ENCODE data around the gene BMPR1A. TPM values are rescaled to one million over a fixed set of nuclear protein-coding genes. Genes with fewer than 3 reads are reported as not detected.

The BMPR1A gene
- polyA plus RNA-seq, 1 donor (not counting 4 experiments of a cell fraction or from before 2014, with no cell fraction given) = 22.2 TPM

DNA sequence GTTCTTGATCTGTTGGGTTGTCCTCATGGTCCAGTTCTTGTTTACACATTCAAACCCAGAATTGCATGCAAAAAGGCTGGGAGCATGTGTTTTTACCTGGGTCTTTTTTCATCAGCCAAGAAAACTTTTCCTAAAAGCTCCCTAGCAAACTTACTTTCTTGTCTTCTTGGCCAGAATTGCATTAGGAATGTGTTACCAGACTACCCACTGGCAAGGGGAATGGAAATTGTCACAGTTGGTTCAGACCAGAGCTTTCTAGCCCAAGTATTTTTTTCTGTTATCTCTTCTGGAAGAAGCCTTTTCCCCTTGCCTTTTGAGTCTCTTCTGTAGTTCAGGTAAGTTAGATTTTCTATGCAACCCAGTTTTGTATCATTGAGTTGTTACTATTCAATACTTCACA lies 77.5 kb downstream of the BMPR1A start:
- dilution Hi-C loops (cut with MboI; ENCODE audit: extremely low pct_ligation_motif_present, low sequenced_read_pairs) = no loop called here
- no peak overlapping the region for H3K4me3 ChIP-seq (ENCODE audit: control insufficient read depth in 2 of 3, extremely low read depth in 1 of 3, insufficient read depth in 2 of 3, low read depth in 1 of 3, low read length in 3 of 3)
- H3K27ac ChIP-seq (ENCODE audit: control insufficient read depth, insufficient read depth, low read length) = no peak overlapping the region
- peaks cover 3% of the 10 kb centered on the region for H4K20me1 ChIP-seq (ENCODE audit: control insufficient read depth, extremely low read depth, insufficient read depth, low read length)
- H3K27me3 ChIP-seq (ENCODE audit: control insufficient read depth, extremely low read depth, insufficient read depth, low read length) = no peaks in the 10 kb centered on the region
- H3K4me2 ChIP-seq (ENCODE audit: control insufficient read depth, extremely low read depth, insufficient read depth, low read depth, low read length) = no peak overlapping the region
- no peak for TF ChIP-seq EZH2 (IDR thresholded peaks at IDR 0.05; ENCODE audit: low read length)
- TF ChIP-seq, protein P1, sequence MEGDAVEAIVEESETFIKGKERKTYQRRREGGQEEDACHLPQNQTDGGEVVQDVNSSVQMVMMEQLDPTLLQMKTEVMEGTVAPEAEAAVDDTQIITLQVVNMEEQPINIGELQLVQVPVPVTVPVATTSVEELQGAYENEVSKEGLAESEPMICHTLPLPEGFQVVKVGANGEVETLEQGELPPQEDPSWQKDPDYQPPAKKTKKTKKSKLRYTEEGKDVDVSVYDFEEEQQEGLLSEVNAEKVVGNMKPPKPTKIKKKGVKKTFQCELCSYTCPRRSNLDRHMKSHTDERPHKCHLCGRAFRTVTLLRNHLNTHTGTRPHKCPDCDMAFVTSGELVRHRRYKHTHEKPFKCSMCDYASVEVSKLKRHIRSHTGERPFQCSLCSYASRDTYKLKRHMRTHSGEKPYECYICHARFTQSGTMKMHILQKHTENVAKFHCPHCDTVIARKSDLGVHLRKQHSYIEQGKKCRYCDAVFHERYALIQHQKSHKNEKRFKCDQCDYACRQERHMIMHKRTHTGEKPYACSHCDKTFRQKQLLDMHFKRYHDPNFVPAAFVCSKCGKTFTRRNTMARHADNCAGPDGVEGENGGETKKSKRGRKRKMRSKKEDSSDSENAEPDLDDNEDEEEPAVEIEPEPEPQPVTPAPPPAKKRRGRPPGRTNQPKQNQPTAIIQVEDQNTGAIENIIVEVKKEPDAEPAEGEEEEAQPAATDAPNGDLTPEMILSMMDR (optimal IDR thresholded peaks at IDR 0.05 in 1 of 3, IDR thresholded peaks at IDR 0.05 in 1 of 3, conservative IDR thresholded peaks at IDR 0.05 in 1 of 3; ENCODE audit: extremely low read depth in 1 of 3, insufficient read depth in 2 of 3, low read length in 3 of 3) = no peak
- no peak overlapping the region for H2AFZ ChIP-seq (ENCODE audit: control insufficient read depth, low read length)
- no peak for DNase-seq (ENCODE audit: low read depth, low spot score)
- FAIRE-seq = no peak
- H3K9me3 ChIP-seq (ENCODE audit: control insufficient read depth, low read depth, low read length) = no peaks in the 10 kb centered on the region
- peaks cover 2% of the 10 kb centered on the region for H3K9me1 ChIP-seq (ENCODE audit: control insufficient read depth, extremely low read depth, insufficient read depth, low read length)
- peaks cover 25% of the 10 kb centered on the region for H3K79me2 ChIP-seq (ENCODE audit: control insufficient read depth, insufficient read depth, low read length)
- no peak overlapping the region for H3K9ac ChIP-seq (ENCODE audit: control insufficient read depth, extremely low read depth, insufficient read depth, low read length)
- H3K36me3 ChIP-seq (ENCODE audit: control insufficient read depth in 2 of 2, extremely low read depth in 1 of 2, insufficient read depth in 2 of 2, low read length in 2 of 2) = no peaks in the 10 kb centered on the region
- H3K4me1 ChIP-seq (ENCODE audit: control insufficient read depth, extremely low read depth, insufficient read depth, low read length) = no peaks in the 10 kb centered on the region

GRCh38 chr10:86836044-86836443 lies 79.6 kb downstream of the BMPR1A start:
- no peak for DNase-seq (ENCODE audit: low read depth, low spot score)
- Histone ChIP-seq H3K27me3 (ENCODE audit: control insufficient read depth, extremely low read depth, insufficient read depth, low read length) (no peaks in the 10 kb centered on the region), H3K79me2 (ENCODE audit: control insufficient read depth, insufficient read depth, low read length) (peaks cover 12% of the 10 kb centered on the region), H3K27ac (ENCODE audit: control insufficient read depth, insufficient read depth, low read length) (no peak overlapping the region), H3K4me1 (ENCODE audit: control insufficient read depth, extremely low read depth, insufficient read depth, low read length) (no peaks in the 10 kb centered on the region), H3K9me1 (ENCODE audit: control insufficient read depth, extremely low read depth, insufficient read depth, low read length) (no peaks in the 10 kb centered on the region), H3K4me3 (ENCODE audit: control insufficient read depth in 2 of 3, extremely low read depth in 1 of 3, insufficient read depth in 2 of 3, low read depth in 1 of 3, low read length in 3 of 3) (no peak overlapping the region), H3K9ac (ENCODE audit: control insufficient read depth, extremely low read depth, insufficient read depth, low read length) (no peak overlapping the region), H2AFZ (ENCODE audit: control insufficient read depth, low read length) (no peak overlapping the region), H3K4me2 (ENCODE audit: control insufficient read depth, extremely low read depth, insufficient read depth, low read depth, low read length) (no peak overlapping the region), H3K9me3 (ENCODE audit: control insufficient read depth, low read depth, low read length) (no peaks in the 10 kb centered on the region), H4K20me1 (ENCODE audit: control insufficient read depth, extremely low read depth, insufficient read depth, low read length) (peaks cover 3% of the 10 kb centered on the region), H3K36me3 (ENCODE audit: control insufficient read depth in 2 of 2, extremely low read depth in 1 of 2, insufficient read depth in 2 of 2, low read length in 2 of 2) (peaks cover 0 to 4% of the 10 kb centered on the region in 2 experiments)
- dilution Hi-C loops (cut with MboI; ENCODE audit: extremely low pct_ligation_motif_present, low sequenced_read_pairs) = no loop called here
- FAIRE-seq = no peak
- TF ChIP-seq EZH2 (IDR thresholded peaks at IDR 0.05; ENCODE audit: low read length) = no peak
- TF ChIP-seq, protein P1 (optimal IDR thresholded peaks at IDR 0.05 in 1 of 3, IDR thresholded peaks at IDR 0.05 in 1 of 3, conservative IDR thresholded peaks at IDR 0.05 in 1 of 3; ENCODE audit: extremely low read depth in 1 of 3, insufficient read depth in 2 of 3, low read length in 3 of 3) = no peak
